ENCODE data around the gene TARBP2.
A peak's percentile ranks its signal among the peaks of the same experiment; 100 is the strongest.

Gene TARBP2, protein sequence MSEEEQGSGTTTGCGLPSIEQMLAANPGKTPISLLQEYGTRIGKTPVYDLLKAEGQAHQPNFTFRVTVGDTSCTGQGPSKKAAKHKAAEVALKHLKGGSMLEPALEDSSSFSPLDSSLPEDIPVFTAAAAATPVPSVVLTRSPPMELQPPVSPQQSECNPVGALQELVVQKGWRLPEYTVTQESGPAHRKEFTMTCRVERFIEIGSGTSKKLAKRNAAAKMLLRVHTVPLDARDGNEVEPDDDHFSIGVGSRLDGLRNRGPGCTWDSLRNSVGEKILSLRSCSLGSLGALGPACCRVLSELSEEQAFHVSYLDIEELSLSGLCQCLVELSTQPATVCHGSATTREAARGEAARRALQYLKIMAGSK

DNA sequence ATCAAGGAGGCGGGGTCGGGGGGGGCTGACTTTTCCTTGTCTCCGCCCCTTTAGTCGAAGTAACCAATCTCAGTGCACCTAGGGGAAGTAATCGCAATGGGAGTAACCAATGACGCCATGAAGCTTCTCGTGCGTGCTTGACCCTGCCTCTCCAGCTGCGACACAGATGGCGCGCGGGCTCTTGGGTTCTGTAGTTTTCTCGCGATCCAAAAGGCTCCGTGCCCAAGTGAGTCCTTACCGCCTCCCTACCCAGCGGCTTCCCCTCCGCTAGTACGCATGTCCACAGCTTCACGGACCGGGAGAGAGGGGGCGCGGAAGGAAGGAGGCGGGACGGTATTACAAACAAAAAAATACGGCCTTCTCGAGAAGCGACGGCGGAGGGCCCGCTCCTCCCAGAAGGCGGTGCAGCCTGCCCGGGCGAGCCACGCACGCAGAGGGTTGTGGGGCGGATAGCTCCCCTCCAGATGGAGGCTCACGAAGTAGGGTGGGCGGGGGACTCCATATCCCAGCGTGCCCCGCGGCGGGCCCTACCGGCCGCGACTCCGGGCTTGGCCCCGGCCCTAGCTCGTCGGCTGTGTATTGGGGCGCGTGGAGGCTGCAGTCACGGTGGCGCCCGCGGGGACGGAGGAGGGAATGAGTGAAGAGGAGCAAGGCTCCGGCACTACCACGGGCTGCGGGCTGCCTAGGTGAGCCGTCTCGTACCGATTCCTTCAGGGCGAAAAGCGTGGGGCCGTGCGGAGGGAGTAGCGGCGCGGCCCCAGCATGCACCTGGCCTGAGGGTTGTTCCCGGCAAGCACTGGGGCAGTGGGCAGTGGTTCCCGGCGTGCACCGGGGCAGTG lies at the start of gene TARBP2:
Gene TARBP2 (plus strand): TSS at position 508 of the 839 bp plus-strand sequence. CDS start 126 bp downstream, at position 634.
- ATAC-seq, result peak; percentile 80
- TF ChIP-seq CSDC2 (CRISPR knock-in tag; IDR thresholded peaks at IDR 0.05) (no peak), TOX (CRISPR knock-in tag; IDR thresholded peaks at IDR 0.05; ENCODE audit: borderline replicate concordance) (no peak), SNAI2 (CRISPR knock-in tag; IDR thresholded peaks at IDR 0.05) (peak; percentile 46; the same call in 1 of the 2 replicates), ISL1 (CRISPR knock-in tag; IDR thresholded peaks at IDR 0.05) (0 out of 2 replicates have a peak, but pooled peaks have one; percentile 16), ZC3H10 (CRISPR knock-in tag; IDR thresholded peaks at IDR 0.05) (no peak), ESRRG (CRISPR knock-in tag; IDR thresholded peaks at IDR 0.05) (no peak), OSR1 (CRISPR knock-in tag; IDR thresholded peaks at IDR 0.05) (no peak), TCF4 (CRISPR knock-in tag; IDR thresholded peaks at IDR 0.05; ENCODE audit: borderline replicate concordance) (no peak), PPARA (CRISPR knock-in tag; IDR thresholded peaks at IDR 0.05; ENCODE audit: borderline replicate concordance) (no peak), ZNF70 (CRISPR knock-in tag; IDR thresholded peaks at IDR 0.05) (0 out of 2 replicates have a peak, but pooled peaks have one; percentile 8), ZFP3 (CRISPR knock-in tag; IDR thresholded peaks at IDR 0.05) (peak; percentile 99), ZNF565 (CRISPR knock-in tag; conservative IDR thresholded peaks at IDR 0.05; ENCODE audit: low read depth) (no peak), RARB (CRISPR knock-in tag; IDR thresholded peaks at IDR 0.05) (no peak), ZFP30 (CRISPR knock-in tag; IDR thresholded peaks at IDR 0.05) (no peak), BACH2 (CRISPR knock-in tag; IDR thresholded peaks at IDR 0.05; ENCODE audit: borderline replicate concordance) (no peak), GLIS3 (CRISPR knock-in tag; IDR thresholded peaks at IDR 0.05) (0 out of 2 replicates have a peak, but pooled peaks have one; percentile 44), ZNF8 (CRISPR knock-in tag; IDR thresholded peaks at IDR 0.05) (peak; percentile 61; the same call in 1 of the 2 replicates), ARNTL (CRISPR knock-in tag; IDR thresholded peaks at IDR 0.05; ENCODE audit: borderline replicate concordance, low read depth) (no peak)
- TF ChIP-seq, protein P1, sequence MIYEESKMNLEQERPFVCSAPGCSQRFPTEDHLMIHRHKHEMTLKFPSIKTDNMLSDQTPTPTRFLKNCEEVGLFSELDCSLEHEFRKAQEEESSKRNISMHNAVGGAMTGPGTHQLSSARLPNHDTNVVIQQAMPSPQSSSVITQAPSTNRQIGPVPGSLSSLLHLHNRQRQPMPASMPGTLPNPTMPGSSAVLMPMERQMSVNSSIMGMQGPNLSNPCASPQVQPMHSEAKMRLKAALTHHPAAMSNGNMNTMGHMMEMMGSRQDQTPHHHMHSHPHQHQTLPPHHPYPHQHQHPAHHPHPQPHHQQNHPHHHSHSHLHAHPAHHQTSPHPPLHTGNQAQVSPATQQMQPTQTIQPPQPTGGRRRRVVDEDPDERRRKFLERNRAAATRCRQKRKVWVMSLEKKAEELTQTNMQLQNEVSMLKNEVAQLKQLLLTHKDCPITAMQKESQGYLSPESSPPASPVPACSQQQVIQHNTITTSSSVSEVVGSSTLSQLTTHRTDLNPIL (CRISPR knock-in tag; IDR thresholded peaks at IDR 0.05; ENCODE audit: low read depth), result no peak
- TF ChIP-seq, protein P2, sequence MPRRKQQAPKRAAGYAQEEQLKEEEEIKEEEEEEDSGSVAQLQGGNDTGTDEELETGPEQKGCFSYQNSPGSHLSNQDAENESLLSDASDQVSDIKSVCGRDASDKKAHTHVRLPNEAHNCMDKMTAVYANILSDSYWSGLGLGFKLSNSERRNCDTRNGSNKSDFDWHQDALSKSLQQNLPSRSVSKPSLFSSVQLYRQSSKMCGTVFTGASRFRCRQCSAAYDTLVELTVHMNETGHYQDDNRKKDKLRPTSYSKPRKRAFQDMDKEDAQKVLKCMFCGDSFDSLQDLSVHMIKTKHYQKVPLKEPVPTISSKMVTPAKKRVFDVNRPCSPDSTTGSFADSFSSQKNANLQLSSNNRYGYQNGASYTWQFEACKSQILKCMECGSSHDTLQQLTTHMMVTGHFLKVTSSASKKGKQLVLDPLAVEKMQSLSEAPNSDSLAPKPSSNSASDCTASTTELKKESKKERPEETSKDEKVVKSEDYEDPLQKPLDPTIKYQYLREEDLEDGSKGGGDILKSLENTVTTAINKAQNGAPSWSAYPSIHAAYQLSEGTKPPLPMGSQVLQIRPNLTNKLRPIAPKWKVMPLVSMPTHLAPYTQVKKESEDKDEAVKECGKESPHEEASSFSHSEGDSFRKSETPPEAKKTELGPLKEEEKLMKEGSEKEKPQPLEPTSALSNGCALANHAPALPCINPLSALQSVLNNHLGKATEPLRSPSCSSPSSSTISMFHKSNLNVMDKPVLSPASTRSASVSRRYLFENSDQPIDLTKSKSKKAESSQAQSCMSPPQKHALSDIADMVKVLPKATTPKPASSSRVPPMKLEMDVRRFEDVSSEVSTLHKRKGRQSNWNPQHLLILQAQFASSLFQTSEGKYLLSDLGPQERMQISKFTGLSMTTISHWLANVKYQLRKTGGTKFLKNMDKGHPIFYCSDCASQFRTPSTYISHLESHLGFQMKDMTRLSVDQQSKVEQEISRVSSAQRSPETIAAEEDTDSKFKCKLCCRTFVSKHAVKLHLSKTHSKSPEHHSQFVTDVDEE (CRISPR knock-in tag; IDR thresholded peaks at IDR 0.05), result peak; percentile 56; the same call in 1 of the 2 replicates
- TF ChIP-seq, protein P3, sequence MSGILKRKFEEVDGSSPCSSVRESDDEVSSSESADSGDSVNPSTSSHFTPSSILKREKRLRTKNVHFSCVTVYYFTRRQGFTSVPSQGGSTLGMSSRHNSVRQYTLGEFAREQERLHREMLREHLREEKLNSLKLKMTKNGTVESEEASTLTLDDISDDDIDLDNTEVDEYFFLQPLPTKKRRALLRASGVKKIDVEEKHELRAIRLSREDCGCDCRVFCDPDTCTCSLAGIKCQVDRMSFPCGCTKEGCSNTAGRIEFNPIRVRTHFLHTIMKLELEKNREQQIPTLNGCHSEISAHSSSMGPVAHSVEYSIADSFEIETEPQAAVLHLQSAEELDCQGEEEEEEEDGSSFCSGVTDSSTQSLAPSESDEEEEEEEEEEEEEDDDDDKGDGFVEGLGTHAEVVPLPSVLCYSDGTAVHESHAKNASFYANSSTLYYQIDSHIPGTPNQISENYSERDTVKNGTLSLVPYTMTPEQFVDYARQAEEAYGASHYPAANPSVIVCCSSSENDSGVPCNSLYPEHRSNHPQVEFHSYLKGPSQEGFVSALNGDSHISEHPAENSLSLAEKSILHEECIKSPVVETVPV (CRISPR knock-in tag; IDR thresholded peaks at IDR 0.05), result no peak
- TF ChIP-seq, protein P4, sequence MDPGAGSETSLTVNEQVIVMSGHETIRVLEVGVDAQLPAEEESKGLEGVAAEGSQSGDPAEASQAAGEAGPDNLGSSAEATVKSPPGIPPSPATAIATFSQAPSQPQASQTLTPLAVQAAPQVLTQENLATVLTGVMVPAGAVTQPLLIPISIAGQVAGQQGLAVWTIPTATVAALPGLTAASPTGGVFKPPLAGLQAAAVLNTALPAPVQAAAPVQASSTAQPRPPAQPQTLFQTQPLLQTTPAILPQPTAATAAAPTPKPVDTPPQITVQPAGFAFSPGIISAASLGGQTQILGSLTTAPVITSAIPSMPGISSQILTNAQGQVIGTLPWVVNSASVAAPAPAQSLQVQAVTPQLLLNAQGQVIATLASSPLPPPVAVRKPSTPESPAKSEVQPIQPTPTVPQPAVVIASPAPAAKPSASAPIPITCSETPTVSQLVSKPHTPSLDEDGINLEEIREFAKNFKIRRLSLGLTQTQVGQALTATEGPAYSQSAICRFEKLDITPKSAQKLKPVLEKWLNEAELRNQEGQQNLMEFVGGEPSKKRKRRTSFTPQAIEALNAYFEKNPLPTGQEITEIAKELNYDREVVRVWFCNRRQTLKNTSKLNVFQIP (CRISPR knock-in tag; IDR thresholded peaks at IDR 0.05; ENCODE audit: borderline replicate concordance, low read depth), result no peak; the same call in 1 of the 2 replicates
- TF ChIP-seq, protein P5, sequence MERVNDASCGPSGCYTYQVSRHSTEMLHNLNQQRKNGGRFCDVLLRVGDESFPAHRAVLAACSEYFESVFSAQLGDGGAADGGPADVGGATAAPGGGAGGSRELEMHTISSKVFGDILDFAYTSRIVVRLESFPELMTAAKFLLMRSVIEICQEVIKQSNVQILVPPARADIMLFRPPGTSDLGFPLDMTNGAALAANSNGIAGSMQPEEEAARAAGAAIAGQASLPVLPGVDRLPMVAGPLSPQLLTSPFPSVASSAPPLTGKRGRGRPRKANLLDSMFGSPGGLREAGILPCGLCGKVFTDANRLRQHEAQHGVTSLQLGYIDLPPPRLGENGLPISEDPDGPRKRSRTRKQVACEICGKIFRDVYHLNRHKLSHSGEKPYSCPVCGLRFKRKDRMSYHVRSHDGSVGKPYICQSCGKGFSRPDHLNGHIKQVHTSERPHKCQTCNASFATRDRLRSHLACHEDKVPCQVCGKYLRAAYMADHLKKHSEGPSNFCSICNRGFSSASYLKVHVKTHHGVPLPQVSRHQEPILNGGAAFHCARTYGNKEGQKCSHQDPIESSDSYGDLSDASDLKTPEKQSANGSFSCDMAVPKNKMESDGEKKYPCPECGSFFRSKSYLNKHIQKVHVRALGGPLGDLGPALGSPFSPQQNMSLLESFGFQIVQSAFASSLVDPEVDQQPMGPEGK (CRISPR knock-in tag; IDR thresholded peaks at IDR 0.05; ENCODE audit: borderline replicate concordance), result no peak

Data from SK-N-SH treated with all-trans-retinoic acid at 6 μM for 48 hours (cell line).